Measurements from ENCODE around the gene SNRNP25. TPM values are rescaled to one million over a fixed set of nuclear protein-coding genes. Genes with fewer than 3 reads are reported as not detected.
"Not testable (repeated sequence)": the region's sequence is repeated elsewhere in the genome, so short reads cannot be mapped to it uniquely, and the experiment has no call there.

SNRNP25 gene
- total and polyA plus RNA-seq, 2 of the 8 experiments (the other 6 are each of a cell fraction or from before 2014, with no cell fraction given): 53.0 to 58.4 TPM

DNA sequence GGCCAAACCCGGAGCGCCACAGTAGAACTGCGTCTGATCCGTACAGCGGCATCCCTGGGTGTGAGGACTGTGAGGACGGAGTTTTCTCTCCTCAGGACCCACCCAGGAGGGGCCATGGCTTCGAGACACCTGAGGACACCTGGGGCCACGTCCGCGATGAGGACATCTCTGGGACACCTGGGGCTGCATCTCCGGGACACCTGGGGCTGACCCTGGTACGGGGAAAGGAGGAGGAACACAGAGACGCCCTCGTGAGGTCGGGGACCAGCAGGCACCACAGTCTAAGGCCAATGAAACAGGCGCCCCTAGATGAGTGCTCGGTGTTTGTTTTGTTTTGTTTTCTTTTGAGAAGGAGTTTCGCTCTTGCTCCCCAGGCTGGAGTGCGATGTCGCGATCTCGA lies 29.5 kb upstream of the SNRNP25 start:
- 90% methylated on average over 2 of the region's 22 CpGs; no CpG with 5 or more reads in 1 of the 2 experiments for WGBS, 2 experiments (ENCODE audit: extremely low coverage in 1 of 2, insufficient coverage in 1 of 2, insufficient read length in 1 of 2, insufficient replicate concordance in 2 of 2, low coverage in 1 of 2, low lambda C conversion rate in 2 of 2, missing lambda C conversion rate in 1 of 2)
- H3K56ac ChIP-seq (replicated peaks; ENCODE audit: insufficient read length, low read depth, low read length); H2BK120ac ChIP-seq (replicated peaks; ENCODE audit: low read depth, low read length); H2BK15ac ChIP-seq (ENCODE audit: low read length); FAIRE-seq; H3K36me3 ChIP-seq (ENCODE audit: control insufficient read depth in 2 of 4, insufficient read depth in 4 of 4, low read length in 3 of 4); H3K9ac ChIP-seq (replicated peaks in 1 of 4; ENCODE audit: extremely low read depth in 1 of 4, low read depth in 3 of 4, low read length in 3 of 4); H3K79me1 ChIP-seq (ENCODE audit: low read depth, low read length); H3K23ac ChIP-seq (ENCODE audit: insufficient read length); H4K5ac ChIP-seq (ENCODE audit: insufficient read length, low read depth, low read length); H2AK5ac ChIP-seq (ENCODE audit: low read depth, low read length); H3K4ac ChIP-seq (replicated peaks; ENCODE audit: insufficient read length, low read depth, low read length); H4K91ac ChIP-seq (replicated peaks; ENCODE audit: insufficient read length, low read length); H3K4me1 ChIP-seq (replicated peaks in 1 of 4; ENCODE audit: control insufficient read depth in 3 of 4, insufficient read depth in 4 of 4, low read length in 3 of 4); H4K8ac ChIP-seq (ENCODE audit: extremely low read depth, insufficient read depth, low read length); H3K23me2 ChIP-seq (ENCODE audit: low read depth, low read length); H4K20me1 ChIP-seq (replicated peaks in 1 of 2; ENCODE audit: control insufficient read depth in 1 of 2, insufficient read depth in 2 of 2, low read length in 2 of 2); H3K14ac ChIP-seq (ENCODE audit: insufficient read length); H3K9me3 ChIP-seq (ENCODE audit: insufficient read depth in 2 of 2, low read depth in 1 of 2, low read length in 1 of 2); H2BK5ac ChIP-seq (ENCODE audit: low read depth, low read length); H2AFZ ChIP-seq (ENCODE audit: low read length); CTCF ChIA-PET (ENCODE audit: partially characterized antibody); H3K18ac ChIP-seq (ENCODE audit: extremely low read depth, low read length); H3K79me2 ChIP-seq (ENCODE audit: control insufficient read depth in 1 of 2, insufficient read depth in 2 of 2, low read length in 2 of 2); H3K27me3 ChIP-seq (replicated peaks in 1 of 4; ENCODE audit: control insufficient read depth in 3 of 4, extremely low read depth in 1 of 4, insufficient read depth in 3 of 4, low read length in 3 of 4); DNase-seq (ENCODE audit: low read depth in 1 of 2, low spot score in 2 of 2); H3K27ac ChIP-seq (ENCODE audit: low read depth, low read length); POLR2A ChIA-PET (ENCODE audit: partially characterized antibody); H3K4me2 ChIP-seq (ENCODE audit: insufficient read depth in 1 of 2, low read depth in 2 of 2, low read length in 2 of 2); H3K4me3 ChIP-seq (ENCODE audit: extremely low read depth in 1 of 4, insufficient read depth in 2 of 4, low read depth in 3 of 4, low read length in 4 of 4); H2BK12ac ChIP-seq (ENCODE audit: low read depth, low read length); H2BK20ac ChIP-seq (ENCODE audit: low read length): not testable (repeated sequence)

DNA sequence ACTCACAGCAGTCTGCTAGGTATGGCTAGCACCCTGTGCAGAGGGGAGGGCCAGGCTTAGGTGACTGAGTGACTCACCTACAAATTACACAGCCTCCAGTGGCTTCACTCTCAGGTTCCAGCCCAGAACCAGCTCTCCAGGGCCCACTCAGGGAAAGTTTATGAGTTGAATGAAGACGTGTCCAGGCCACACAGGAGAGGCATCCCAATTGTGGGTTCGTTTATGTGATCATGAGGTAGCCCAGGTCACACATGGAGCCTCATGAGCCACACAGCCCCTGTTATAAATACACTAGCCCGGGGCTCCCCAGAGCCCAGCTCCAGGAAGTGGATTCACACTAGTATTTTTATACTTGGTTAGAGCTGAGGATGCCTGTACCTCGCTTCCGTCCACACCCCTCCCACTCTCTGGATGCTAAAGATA lies 27.7 kb upstream of the SNRNP25 start:
- H3K9me3 ChIP-seq (ENCODE audit: insufficient read depth in 2 of 2, low read depth in 1 of 2, low read length in 1 of 2); H3K4me1 ChIP-seq (replicated peaks in 1 of 4; ENCODE audit: control insufficient read depth in 3 of 4, insufficient read depth in 4 of 4, low read length in 3 of 4); H3K9ac ChIP-seq (replicated peaks in 1 of 4; ENCODE audit: extremely low read depth in 1 of 4, low read depth in 3 of 4, low read length in 3 of 4); H3K27me3 ChIP-seq (replicated peaks in 1 of 4; ENCODE audit: control insufficient read depth in 3 of 4, extremely low read depth in 1 of 4, insufficient read depth in 3 of 4, low read length in 3 of 4); H3K23ac ChIP-seq (ENCODE audit: insufficient read length); H3K14ac ChIP-seq (ENCODE audit: insufficient read length); H3K56ac ChIP-seq (replicated peaks; ENCODE audit: insufficient read length, low read depth, low read length); H3K4me2 ChIP-seq (ENCODE audit: insufficient read depth in 1 of 2, low read depth in 2 of 2, low read length in 2 of 2); H3K79me2 ChIP-seq (ENCODE audit: control insufficient read depth in 1 of 2, insufficient read depth in 2 of 2, low read length in 2 of 2); H2BK5ac ChIP-seq (ENCODE audit: low read depth, low read length); H4K91ac ChIP-seq (replicated peaks; ENCODE audit: insufficient read length, low read length); DNase-seq (ENCODE audit: low read depth in 1 of 2, low spot score in 2 of 2); FAIRE-seq; H2BK20ac ChIP-seq (ENCODE audit: low read length); H2BK12ac ChIP-seq (ENCODE audit: low read depth, low read length); H4K20me1 ChIP-seq (replicated peaks in 1 of 2; ENCODE audit: control insufficient read depth in 1 of 2, insufficient read depth in 2 of 2, low read length in 2 of 2); H3K36me3 ChIP-seq (ENCODE audit: control insufficient read depth in 2 of 4, insufficient read depth in 4 of 4, low read length in 3 of 4); H3K18ac ChIP-seq (ENCODE audit: extremely low read depth, low read length); H3K27ac ChIP-seq (ENCODE audit: low read depth, low read length); H2BK15ac ChIP-seq (ENCODE audit: low read length); H3K79me1 ChIP-seq (ENCODE audit: low read depth, low read length); H3K23me2 ChIP-seq (ENCODE audit: low read depth, low read length); H2BK120ac ChIP-seq (replicated peaks; ENCODE audit: low read depth, low read length); H4K8ac ChIP-seq (ENCODE audit: extremely low read depth, insufficient read depth, low read length); H3K4ac ChIP-seq (replicated peaks; ENCODE audit: insufficient read length, low read depth, low read length); H2AFZ ChIP-seq (ENCODE audit: low read length); CTCF ChIA-PET (ENCODE audit: partially characterized antibody); H3K4me3 ChIP-seq (ENCODE audit: extremely low read depth in 1 of 4, insufficient read depth in 2 of 4, low read depth in 3 of 4, low read length in 4 of 4); H4K5ac ChIP-seq (ENCODE audit: insufficient read length, low read depth, low read length); POLR2A ChIA-PET (ENCODE audit: partially characterized antibody); H2AK5ac ChIP-seq (ENCODE audit: low read depth, low read length): not testable (repeated sequence)
- 82% methylated on average over 2 of the region's 5 CpGs; no CpG with 5 or more reads in 1 of the 2 experiments for WGBS, 2 experiments (ENCODE audit: extremely low coverage in 1 of 2, insufficient coverage in 1 of 2, insufficient read length in 1 of 2, insufficient replicate concordance in 2 of 2, low coverage in 1 of 2, low lambda C conversion rate in 2 of 2, missing lambda C conversion rate in 1 of 2)
